Hepatic stellate cell (primary cell): ENCODE data around the gene CYB5D1.
A peak's percentile ranks its signal among the peaks of the same experiment; 100 is the strongest.
"Not testable (repeated sequence)": the region's sequence is repeated elsewhere in the genome, so short reads cannot be mapped to it uniquely, and the experiment has no call there.

Experiments
- DNase-seq: peaks from one replicate; pipeline ENCODE4 v3.0.0; 2011; ENCODE audit warnings: low spot score

CYB5D1 gene

DNA sequence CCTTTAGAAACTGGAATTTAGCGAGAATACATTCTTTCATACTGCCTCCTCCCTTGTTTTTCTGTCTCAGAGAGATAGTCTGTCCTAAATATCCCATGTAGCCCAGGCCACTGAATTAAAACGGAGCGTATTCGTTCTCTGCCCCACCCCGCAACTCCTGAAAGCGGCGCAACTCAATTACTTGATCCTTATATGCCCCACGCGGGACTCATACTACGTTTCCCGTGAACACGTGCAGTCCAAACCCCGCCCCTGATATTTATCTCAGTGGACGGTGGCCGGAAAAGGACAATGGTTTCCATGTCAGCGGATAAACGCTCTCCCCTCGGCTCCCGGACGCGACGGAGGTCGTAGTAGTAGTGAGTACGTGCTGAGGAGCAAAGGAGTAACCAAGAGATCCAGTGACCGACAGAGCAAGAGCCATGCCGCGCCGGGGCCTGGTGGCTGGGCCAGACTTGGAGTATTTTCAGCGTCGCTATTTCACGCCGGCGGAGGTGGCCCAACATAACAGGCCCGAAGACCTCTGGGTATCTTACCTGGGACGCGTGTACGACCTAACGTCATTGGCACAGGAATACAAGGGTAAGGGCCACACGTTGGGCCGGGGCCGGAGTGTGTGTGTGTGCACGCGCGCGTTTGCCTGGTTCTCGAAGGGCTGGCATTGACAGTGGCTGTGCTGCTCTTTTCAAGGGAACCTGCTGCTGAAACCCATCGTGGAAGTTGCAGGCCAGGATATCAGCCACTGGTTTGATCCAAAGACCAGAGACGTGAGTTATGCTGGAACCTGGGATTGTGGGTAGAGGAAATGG lies at the start of gene CYB5D1:
TSS of gene CYB5D1 (plus strand) at position 291 of the 809 bp plus-strand sequence. CDS start at position 423, 132 bp downstream.
- peak; percentile 75 for DNase-seq

DNA sequence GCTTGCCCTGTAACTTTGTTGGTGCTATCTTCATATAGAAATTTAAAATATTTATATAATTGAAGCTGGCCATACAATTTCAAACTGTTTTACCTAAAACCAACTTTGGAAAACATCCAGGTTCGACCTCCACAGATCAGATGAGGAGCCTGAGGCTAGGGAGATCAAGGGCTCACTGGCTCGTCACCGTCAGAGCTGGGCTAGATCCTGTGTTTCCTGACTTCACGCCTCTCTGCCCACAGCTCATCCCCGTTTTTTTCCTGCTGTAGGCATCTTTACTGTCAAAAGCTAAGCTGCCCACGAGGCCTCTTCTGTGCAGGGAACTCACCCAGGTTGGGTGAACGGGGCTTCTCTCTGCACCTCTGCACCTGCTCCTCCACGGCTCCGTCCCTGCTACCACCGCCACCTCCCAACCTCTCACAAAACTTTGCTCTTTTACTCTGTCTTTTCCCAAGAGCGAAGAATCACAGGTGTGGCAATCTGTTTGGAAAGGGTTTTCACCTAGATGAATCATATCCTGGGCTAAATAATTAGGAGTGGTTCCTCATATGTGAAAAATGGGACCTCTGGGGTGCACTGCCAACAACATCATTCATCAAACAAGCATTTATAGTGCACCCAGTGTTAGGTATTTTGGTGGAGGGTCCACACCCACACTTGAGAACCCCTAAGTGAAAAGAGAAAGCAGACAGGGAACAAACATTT lies 48.6 kb upstream of the CYB5D1 start:
- no peak for DNase-seq

DNA sequence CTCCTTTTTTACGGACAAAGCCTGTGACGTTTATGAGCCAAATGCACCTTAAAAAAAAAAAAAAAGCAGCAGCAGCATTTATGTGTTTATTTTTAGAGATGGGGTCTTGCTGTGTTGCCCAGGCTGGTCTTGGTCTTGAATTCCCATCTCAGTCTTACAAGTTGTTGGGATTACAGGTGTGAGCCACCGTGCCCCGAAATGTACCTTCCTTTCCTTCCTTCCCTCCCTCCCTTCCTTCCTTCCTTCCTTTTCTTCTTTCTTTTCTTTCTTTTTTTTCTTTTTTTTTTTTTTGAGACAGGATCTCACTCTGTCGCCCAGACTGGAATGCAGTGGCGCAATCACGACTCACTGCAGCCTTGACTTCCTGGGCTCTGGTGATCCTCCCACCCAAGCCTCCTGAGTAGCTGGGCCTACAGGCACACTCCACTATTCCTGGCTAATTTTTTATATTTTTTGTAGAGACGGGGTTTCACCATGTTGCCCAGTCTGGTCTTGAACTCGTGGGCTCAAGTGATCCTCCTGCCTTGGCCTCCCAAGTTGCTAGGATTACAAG lies 47.9 kb upstream of the CYB5D1 start:
- DNase-seq: not testable (repeated sequence)

DNA sequence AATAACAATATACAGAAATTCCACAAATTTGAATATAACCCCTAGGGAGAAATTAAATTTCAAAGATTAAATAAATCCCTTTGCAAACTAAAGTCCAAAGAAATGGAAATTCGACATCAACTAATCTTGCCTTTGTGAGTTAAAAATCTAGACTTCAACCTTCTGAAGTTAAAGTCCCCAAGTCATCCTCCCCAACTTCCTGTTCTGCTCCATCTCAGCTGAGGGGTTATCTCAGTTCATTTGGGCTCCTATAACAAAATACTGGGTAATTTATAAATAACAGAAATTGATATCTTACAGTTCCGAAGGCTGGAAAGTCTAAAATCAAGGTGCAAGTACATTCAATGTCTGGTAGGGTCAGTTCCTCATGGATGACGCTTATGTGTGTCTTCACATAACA lies 46.6 kb upstream of the CYB5D1 start:
- no peak for DNase-seq

- DNase-seq: no peak
Observed at GRCh38 chr17:7814969-7815368, 42.8 kb upstream of the CYB5D1 start.

- DNase-seq: no peak
Observed at GRCh38 chr17:7816926-7817642, 40.7 kb upstream of the CYB5D1 start.

- no peak for DNase-seq
Observed at GRCh38 chr17:7817643-7817964, 40.2 kb upstream of the CYB5D1 start.

GRCh38 chr17:7818026-7818425 lies 39.8 kb upstream of the CYB5D1 start:
- DNase-seq: no peak

DNA sequence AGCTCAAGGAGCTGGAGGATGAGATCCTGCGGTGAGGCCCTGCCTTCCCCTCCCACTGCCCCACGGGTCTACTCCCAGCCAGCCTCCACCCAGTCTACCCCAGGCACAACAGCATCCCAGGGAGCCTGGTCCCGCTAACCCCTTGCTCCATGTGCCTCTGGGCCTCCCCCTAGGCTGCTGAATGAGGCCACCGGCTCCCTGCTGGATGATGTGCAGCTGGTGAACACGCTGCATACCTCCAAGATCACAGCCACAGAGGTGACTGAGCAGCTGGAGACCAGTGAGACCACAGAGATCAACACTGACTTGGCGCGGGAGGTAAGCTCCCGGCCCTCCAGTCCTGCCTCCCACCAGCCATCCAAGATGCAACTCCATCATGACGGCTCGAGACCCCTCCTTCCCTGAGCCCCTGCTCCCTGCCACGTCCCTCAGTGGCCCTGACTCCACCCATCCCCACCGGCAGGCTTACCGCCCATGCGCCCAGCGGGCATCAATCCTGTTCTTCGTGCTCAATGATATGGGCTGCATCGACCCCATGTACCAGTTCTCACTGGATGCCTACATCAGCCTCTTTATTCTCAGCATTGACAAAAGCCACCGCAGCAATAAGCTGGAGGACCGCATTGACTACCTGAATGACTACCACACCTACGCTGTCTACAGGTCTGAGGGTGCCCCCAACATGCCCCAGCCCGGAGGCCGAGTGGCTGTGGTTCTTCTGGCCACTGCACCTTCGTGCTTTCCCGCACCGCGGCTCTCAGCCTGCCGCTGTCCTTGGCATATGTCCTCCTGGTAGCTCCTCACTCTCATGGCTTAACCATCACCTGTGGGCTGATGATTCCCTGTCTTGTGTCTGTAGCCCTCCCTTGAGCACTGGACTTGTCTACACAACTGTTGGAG lies 38.8 kb upstream of the CYB5D1 start:
- no peak for DNase-seq

DNA sequence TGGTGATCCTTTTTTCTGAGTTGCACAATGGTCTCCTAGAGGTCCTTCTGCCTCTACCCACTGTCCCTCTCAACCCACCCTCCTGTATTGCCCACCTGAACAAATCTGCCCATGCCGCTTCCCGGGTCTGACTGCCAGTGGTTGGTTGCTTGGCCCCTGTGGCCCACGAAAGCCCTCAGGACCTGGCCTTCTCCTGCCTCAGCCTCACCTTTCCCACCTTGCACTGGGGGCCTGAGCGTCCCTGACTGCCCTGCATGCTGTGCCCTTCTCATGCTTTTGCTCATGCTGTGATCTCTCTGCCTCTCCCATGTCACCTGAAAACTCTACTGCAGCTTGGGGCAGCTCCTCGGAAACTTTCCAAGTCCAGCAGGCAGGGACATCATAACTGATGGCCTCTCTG lies 37.6 kb upstream of the CYB5D1 start:
- no peak for DNase-seq

GRCh38 chr17:7822126-7822525 lies 35.7 kb upstream of the CYB5D1 start:
- no peak for DNase-seq

DNA sequence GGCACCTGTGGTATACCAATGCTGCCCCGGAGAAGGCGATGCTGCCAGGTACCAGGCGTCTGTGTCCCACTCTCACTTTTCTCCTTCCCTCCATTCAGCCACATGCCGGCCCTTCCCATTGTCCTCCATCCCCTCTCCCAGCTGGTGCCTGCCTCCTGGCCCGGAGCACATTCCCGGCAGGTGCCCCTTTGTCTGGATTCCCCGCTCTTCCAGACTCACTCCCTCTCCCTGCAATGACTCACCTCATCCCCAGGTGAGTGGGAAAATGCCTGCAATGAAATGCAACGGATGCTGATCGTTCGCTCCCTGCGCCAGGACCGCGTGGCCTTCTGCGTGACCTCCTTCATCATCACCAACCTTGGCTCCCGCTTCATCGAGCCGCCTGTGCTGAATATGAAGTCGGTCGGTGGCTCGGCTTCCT lies 34.2 kb upstream of the CYB5D1 start:
- DNase-seq: no peak

DNA sequence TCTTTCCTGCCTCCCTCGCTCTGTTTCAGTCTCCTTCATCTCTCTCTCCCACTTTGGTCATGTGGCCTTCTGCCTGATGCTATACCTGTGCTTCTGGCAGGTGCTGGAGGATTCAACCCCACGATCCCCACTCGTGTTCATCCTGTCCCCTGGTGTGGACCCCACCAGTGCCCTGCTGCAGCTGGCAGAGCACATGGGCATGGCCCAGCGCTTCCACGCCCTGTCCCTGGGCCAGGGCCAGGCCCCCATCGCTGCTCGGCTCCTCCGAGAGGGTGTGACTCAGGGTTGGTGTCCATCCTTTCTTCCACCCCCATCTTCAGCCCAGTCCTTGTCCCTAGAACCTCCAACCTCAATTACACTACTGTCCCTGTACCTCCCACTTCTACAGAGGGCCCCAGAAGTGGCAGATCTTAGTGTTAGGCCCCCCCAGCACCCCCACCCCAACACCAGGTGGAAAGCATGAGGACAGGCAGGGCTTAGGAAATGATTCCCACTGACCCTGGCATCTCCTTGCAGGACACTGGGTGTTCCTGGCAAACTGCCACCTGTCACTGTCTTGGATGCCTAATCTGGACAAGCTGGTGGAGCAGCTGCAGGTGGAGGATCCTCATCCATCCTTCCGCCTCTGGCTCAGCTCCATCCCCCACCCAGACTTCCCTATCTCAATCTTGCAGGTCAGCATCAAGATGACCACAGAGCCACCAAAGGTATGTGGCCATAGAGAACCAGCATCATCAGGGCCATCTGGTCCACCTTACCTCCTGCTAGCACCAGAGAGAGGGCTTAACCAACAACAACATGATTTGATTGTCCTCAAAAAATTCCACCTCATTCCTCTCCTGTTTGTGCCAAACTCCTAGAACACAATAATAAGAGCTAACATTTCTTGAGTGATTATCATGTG lies 33.5 kb upstream of the CYB5D1 start:
- DNase-seq: no peak

DNA sequence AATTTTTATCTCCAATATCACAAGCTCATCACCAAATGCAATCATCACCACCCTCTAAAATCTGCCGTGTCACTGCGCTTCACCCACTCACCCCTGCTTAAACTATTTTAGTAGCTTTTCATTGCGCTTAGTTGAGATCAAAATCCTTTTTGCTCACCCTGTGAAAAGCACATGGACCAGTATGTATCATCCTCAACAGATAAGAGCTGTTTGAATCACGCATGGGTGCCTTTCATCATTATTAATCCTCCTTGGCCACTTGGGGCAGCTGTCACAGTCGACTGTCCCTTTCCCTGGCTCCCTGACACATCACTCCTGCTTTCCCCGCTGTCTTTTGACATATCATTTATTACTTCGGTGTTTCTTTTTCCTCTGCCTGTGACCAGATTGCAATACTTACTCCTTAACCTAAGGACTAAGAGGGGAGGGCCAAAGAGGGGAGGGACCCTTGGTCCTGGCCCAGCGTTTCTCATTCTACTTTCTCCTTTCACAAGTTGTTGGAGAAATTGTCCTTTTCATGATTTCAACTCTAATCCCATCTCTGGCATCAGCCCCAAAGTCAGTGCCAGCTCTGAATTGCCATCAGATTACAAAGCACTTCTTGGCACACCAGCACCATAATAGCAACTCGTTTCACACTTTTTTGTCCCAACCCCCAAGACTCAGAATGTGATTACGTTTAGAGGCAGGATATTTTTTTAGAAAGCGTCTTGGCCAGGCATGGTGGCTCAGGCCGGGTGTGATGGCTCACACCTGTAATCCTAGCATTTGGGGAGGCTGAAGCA lies 32.4 kb upstream of the CYB5D1 start:
- peak; percentile 37 for DNase-seq

GRCh38 chr17:7830616-7831015 lies 27.2 kb upstream of the CYB5D1 start:
- no peak for DNase-seq

- no peak for DNase-seq
Observed at GRCh38 chr17:7831233-7831632, 26.6 kb upstream of the CYB5D1 start.

DNA sequence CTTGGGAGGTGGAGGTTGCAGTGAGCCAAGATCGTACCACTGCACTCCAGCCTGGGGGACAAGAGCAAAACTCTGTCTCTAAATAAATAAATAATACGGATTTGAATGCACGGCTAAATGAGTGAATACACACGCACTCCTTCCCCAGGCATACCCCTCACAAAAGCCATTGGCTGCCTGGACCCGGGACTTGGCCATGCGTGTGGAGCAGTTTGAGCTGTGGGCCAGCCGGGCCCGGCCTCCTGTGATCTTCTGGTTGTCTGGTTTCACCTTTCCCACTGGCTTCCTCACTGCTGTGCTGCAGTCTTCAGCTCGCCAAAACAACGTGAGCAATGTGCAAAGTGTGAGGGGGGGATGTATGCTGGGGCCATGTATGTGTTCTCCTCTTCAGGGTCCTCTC lies 25.4 kb upstream of the CYB5D1 start:
- no peak for DNase-seq

GRCh38 chr17:7833011-7833794 lies 24.6 kb upstream of the CYB5D1 start:
- no peak for DNase-seq
